GM18517 (cell line): ENCODE data around the gene WNT5B.
A peak's percentile ranks its signal among the peaks of the same experiment; 100 is the strongest.
"Not testable (repeated sequence)": the region's sequence is repeated elsewhere in the genome, so short reads cannot be mapped to it uniquely, and the experiment has no call there.

ENCODE experiments used
- ATAC-seq: cut with Tn5 transposase; IDR thresholded peaks from one replicate; pipeline ENCODE4 v1.9.1; 2021; ENCODE audit warnings: mild to moderate bottlenecking, moderate library complexity; ENCODE audit not compliant: unreplicated experiment

Gene WNT5B

DNA sequence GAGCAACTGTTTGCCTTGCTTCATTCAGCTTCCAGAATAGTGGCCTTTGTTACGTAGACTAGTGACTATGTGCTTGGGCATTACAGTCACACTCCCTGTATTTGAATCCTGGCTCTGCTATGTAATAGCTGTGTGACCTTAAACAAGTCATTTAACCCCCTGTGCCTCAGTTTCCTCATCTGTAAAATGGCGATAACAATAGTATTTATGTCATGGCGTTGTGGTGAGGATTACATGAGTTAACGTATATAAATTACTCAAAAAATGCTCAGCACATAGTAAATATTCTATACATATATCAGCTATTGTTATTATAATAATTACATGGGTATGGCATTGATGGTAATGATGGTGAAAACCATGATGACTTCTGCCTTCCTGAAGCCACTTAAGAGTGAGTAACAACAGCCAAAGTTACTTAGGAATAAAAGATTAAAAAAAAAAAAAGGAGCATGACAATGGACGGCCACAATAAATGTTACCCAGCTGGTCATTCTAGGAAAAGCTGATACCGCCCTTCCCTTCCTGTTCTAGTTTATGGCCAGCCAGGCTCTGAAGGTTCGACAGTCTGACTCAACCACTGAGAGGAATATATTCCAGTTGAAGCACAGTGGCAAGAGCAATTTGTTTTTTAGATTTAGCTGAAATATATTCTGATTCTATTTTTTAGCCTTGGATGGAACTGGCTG, 51.9 kb downstream of the WNT5B start:
- ATAC-seq: no peak

DNA sequence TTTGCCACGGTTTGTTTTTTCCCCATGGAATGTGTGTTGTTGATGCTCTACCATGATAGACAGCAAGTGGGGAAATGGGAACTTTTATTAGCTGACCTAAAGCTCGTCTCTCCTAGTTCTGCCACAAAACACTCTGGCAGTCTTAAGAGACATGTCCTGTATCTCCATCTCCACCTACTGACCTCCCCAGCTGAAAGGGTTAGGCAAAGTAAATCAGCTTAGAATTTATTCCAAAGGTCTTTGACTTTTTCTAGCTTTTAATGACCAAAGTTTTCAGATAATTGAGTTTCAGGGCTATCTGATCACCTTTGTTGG, 52.4 kb downstream of the WNT5B start:
- ATAC-seq: no peak

DNA sequence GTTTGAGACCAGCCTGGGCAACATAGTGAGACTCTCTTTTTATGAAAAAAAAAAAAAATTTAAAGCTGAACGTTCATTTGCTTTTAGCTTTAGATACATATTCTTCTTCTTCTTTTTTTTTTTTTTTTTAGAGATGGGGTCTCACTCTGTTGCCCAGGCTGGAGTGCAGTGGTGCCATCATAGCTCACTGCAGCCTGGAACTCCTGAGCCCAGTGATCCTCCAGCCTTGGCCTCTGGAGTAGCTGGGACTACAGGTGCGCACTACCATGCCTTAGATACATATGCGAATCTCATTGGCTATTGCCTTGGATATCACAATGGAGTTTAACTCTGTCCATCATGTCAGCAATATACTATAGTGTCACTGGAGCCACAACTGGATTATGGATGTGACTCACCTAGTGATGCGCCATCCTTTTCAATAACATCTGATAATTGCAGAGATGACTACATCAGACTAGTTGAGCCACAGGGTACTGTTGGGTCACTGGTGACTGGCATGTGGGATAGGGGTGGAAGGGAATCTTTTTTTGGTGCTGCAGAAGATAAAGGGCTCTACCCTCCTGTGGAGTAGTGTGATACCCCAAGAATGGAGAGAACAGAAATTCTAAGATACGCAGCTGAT, 59.2 kb downstream of the WNT5B start:
- ATAC-seq: no peak

DNA sequence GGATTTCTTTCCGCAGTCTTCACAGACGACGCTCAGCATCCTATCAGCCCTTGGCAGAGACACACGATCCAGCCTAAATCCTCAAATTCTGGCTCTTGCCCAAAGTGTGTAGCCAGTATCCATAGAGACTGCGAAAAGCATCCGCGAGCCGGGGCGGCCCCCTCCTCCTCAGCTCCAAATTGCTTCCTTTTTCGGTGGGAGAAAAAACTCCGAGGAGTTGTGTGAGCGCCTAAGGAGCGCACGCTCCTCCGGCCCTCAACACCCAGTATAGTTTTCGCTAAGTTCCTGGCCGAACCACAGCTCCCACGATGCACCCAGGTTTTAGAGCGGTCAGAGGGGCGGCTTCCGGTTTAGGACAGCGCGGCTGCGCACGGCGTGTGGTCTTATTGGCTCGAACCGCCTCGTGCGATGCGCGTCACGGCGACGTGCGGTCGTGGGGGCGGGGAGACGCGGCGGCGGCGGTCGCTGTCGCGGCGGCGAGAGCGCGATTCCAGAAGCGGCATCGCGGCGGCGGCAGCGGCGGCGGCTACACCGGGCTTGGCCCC, 61.6 kb downstream of the WNT5B start, which contains the start of gene ADIPOR2:
ADIPOR2 (plus strand) TSS at position 493 of the 545 bp plus-strand sequence. CDS start 63,274 bp downstream, outside the sequence.
- peak; percentile 95 for ATAC-seq

DNA sequence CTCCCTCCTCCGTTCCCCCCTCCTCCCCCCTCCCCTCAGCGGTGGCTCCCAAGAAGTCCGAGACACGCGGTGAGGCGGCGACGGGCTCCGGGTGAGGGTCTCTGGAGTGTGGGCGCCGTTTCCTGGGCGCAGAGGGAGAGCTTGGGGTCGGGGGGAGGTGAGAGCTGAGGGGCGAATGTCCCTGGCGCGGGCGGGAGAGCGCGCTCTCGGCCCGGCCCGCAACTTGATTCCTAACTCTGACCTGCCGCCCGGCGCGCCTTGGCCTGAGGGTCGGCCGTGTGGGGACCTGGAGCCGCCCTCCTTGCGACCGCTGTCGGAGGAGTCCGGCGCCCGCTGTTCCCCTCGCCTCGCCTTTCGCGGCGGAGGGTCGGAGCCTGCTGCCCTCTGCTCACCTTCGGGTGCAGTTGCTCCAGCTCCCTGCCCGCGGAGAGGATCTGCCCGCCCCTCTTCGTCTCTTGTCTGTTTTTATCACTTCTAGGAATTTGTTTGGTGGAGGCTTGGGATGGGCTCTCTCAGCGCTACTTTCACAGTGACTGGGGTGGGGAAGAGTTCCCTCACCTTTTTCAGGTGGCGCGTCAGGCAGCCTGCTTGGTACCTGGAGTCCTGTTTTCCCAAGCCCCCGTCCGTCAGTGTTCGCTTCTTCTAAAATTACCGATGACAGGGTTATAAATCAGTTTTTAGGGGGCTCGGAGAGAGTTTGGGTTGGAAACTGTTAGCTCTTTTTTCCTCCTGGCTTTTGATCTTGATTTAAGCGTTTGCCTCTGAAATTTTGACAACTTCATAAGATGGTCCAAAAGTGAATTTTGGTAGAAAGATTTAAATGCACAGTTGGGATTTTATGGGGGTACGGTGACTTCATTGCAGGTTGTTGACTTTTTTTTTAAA, 62.3 kb downstream of the WNT5B start:
- ATAC-seq: peak; percentile 27

DNA sequence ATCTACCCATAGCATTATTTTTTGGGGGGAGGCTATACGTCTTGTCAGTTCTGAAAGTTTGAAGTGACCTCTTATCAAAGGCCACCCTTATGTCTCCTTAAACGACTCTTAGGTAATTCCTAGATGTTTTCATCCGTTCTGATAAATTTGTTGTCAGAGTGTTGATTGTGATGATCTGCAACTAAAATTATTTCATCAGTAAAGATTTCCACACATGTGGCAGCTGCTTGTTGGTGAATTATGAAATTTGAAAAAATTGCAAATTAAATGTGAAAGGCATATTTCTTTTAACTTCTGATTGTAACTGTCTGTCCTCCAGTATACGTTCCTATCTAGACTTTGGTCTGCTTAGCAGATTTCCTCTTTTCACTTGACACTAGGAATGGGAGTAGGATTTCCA, 63.2 kb downstream of the WNT5B start:
- ATAC-seq: no peak

DNA sequence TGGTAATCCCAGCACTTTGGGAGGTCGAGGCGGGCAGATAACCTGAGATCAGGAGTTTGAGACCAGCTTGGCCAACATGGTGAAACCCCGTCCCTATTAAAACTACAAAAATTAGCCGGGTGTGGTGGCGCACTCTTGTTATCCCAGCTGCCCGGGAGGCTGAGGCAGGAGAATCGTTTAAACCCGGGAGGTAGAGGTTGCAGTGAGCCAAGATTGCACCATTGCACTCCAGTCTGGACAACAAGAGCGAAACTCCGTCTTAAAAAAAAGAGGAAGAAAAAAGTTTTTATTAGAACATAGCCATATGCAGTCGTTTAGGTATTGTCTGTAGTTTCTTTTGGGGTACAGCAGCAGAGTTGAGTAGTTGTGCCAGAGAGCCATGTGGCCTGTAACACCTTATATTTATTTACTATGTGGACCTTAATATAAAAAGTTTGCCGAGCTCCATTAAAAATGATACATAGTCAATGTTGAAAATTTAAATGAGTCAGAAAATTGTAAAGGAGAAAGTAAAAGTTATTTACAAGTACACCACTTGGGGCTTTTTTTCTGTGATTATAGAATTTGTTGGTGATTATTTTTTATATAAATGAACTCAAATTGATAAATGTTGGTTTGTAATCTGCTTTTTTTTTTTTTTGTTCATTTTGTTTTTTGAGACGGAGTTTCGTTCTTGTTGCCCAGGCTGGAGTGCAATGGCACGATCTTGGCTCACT, 64.0 kb downstream of the WNT5B start:
- no peak for ATAC-seq

DNA sequence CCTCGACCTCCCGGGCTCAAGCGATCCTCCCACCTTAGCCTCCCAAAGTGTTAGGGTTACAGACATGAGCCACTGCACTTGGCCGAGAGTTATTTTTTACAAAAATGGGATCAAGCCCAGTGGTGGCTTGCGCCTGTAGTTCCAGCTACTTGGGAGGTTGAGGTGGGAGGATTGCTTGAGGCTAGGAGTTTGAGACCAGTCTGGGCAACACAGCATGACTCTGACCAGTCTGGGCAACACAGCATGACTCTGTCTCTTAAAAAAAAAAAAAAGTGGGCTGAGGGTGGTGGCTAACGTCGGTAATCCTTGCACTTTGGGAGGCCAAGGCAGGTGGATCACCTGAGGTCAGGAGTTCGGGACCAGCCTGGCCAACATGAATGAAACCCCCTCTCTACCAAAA, 66.1 kb downstream of the WNT5B start:
- ATAC-seq: not testable (repeated sequence)

DNA sequence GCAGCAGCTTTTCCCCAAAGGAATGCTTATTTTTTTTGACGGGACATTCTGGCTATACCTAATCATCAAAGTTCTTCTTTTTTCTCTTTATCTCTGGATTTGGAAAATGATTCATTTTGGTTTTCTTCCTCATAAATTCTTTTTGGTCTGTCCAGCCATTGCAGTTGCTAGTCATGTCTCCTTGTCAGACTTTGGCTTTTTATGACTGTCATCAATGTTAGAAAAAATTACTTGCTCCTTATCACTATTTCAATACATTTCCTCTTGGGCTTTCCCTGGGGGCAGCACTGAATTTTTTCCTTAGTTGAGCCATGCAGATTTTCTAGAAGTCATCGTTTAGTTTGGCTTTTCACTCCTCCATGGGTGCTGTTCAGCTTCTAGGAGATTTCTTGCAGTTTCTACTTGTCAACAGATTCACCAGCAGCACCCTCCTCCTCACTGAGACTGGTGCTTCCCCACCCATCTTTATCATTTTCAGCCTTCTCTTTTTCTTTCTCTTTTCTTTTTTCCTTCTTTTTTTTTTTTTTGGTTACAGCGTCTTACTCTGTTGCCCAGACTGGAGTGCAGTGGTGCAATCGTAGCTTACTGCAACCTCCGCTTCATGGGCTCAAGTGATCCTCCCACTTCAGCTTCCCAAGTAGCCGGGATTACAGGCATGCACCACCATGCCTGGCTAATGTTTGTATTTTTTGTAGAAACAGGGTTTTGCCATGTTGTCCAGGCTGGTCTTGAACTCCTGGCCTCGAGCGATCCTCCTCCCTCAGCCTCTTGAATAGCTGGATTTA, 67.0 kb downstream of the WNT5B start:
- ATAC-seq: no peak

DNA sequence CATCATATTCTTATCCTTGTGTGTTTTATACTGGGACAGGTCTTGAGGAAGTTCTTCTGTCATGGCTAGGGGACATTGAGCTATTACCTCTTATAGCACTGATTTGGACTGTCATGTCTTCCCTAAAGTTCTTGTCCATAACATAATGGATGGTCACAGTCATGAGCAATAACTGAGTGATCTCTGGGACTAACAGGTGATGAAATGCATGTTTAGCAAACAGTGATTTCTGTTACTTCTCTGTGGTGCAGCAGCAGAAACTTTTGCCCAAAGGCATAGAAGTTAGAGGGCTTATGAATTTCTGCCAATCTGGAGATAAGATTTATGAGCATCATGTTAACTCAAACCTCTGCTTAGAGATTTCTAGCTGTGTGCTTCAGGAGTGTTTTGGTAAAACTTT, 67.8 kb downstream of the WNT5B start:
- ATAC-seq: no peak
